GM12878 (cell line): ENCODE measurements around the gene C11orf52. TPM values are rescaled to one million over a fixed set of nuclear protein-coding genes. Genes with fewer than 3 reads are reported as not detected.

ENCODE experiments used
- ATAC-seq: fragments of 200-7000 bp; cut with Tn5 transposase; 3 replicates; pipeline ENCODE4 v1.9.1; 2020; ENCODE audit warnings: mild to moderate bottlenecking, moderate library complexity
- BruUV-seq: library from RNA; stranded (reverse); fragments of 400-500 nt; replicated peaks from 2 replicates; lab custom pipeline; 2021; lab: Mats Ljungman, UMichigan
- CTCF ChIA-PET: fragments of 300-600 bp; sonication (Branson Sonifier 250); formaldehyde crosslinking; extraction: SDS; loops from one replicate; lab custom pipeline; 2021; ENCODE audit warnings: inconsistent platforms; lab: Yijun Ruan, JAX
- POLR2A ChIA-PET: fragments of 350-600 bp; formaldehyde crosslinking; extraction: SDS; loops from one replicate; lab custom pipeline; 2021; ENCODE audit warnings: inconsistent platforms; lab: Charles Lee
- RAD21 ChIA-PET: fragments of 300-600 bp; sonication (Branson Sonifier 250); formaldehyde crosslinking; loops from one replicate; lab custom pipeline; 2023; ENCODE audit warnings: antibody characterized with exemption; ENCODE audit not compliant: unreplicated experiment; lab: Charles Lee
- SMC1A ChIA-PET: fragments of 300-600 bp; sonication (Branson Sonifier 250); formaldehyde crosslinking; loops from one replicate; lab custom pipeline; 2023; ENCODE audit not compliant: unreplicated experiment, uncharacterized antibody; lab: Charles Lee
- DNase-seq: peaks from one replicate; pipeline ENCODE4 v3.0.0-alpha.2; 2011; ENCODE audit warnings: low read depth, low spot score
- FAIRE-seq: peaks from 3 replicates; lab custom pipeline; 2011; peaks lifted over from hg19 to GRCh38; lab: Jason Lieb, UNC
- H2AFZ ChIP-seq: 2 replicates; pipeline ENCODE4 v1.6.0; 2011; ENCODE audit warnings: low read depth, low read length, control low read depth; ENCODE audit not compliant: control insufficient read depth
- H3K27ac ChIP-seq: 2 replicates; pipeline ENCODE4 v1.5.1; 2011; ENCODE audit warnings: control low read depth; ENCODE audit not compliant: control insufficient read depth, insufficient read depth
- H3K27me3 ChIP-seq, 2 experiments: replicated peaks in 1 of 2; 2 replicates each; pipeline versions ENCODE4 v1.6.0 to v1.6.1; 2011; ENCODE audit warnings: low read length in 1 of 2; ENCODE audit not compliant: control insufficient read depth in 2 of 2, insufficient read depth in 2 of 2
- H3K36me3 ChIP-seq, 2 experiments: 2 replicates each; pipeline ENCODE4 v1.5.1; 2011; ENCODE audit warnings: low read length in 1 of 2; ENCODE audit not compliant: control insufficient read depth in 2 of 2, insufficient read depth in 2 of 2
- H3K4me1 ChIP-seq: 2 replicates; pipeline ENCODE4 v1.6.1; 2011; ENCODE audit warnings: mild to moderate bottlenecking, low read length, moderate library complexity, mixed read lengths; ENCODE audit not compliant: control insufficient read depth, insufficient read depth
- H3K4me2 ChIP-seq: 2 replicates; pipeline ENCODE4 v1.6.0; 2011; ENCODE audit warnings: control low read depth; ENCODE audit not compliant: control insufficient read depth, insufficient read depth
- H3K4me3 ChIP-seq: fragments of 200-600 bp; sonication (generic); 2 replicates; pipeline ENCODE4 v1.5.1; 2016
- H3K79me2 ChIP-seq: 2 replicates; pipeline ENCODE4 v1.6.0; 2011; ENCODE audit warnings: low read length; ENCODE audit not compliant: control insufficient read depth, insufficient read depth
- H3K9ac ChIP-seq: 2 replicates; pipeline ENCODE4 v1.8.0; 2011; ENCODE audit warnings: low read length, control low read depth, mixed read lengths; ENCODE audit not compliant: control insufficient read depth, insufficient read depth
- H3K9me3 ChIP-seq: replicated peaks from 3 replicates; pipeline ENCODE4 v1.5.1; 2011; ENCODE audit warnings: mild to moderate bottlenecking, low read length; ENCODE audit not compliant: control insufficient read depth, insufficient read depth
- H4K20me1 ChIP-seq: 2 replicates; pipeline ENCODE4 v1.6.0; 2011; ENCODE audit not compliant: control insufficient read depth, insufficient read depth
- BACH1 ChIP-seq: fragments of 450-650 bp; IDR thresholded peaks from 2 replicates; pipeline ENCODE4 v1.6.1; 2017; ENCODE audit warnings: mild to moderate bottlenecking, borderline replicate concordance
- CHD2 ChIP-seq: IDR thresholded peaks from 2 replicates; pipeline ENCODE4 v1.6.1; 2011; ENCODE audit warnings: low read depth, low read length, improper control_type of control experiment, borderline replicate concordance
- IRF3 ChIP-seq: fragments of 450-650 bp; IDR thresholded peaks from 2 replicates; pipeline ENCODE4 v1.6.1; 2014; ENCODE audit warnings: mild to moderate bottlenecking
- KLF5 ChIP-seq: fragments of 450-650 bp; IDR thresholded peaks from 2 replicates; pipeline ENCODE4 v1.6.1; 2014; ENCODE audit warnings: mild to moderate bottlenecking; ENCODE audit not compliant: partially characterized antibody
- MEF2A ChIP-seq: IDR thresholded peaks from 2 replicates; pipeline ENCODE4 v1.6.1; 2011; ENCODE audit warnings: low read depth, mild to moderate bottlenecking, low read length, moderate library complexity; ENCODE audit not compliant: insufficient read depth
- MXI1 ChIP-seq: fragments of 150-350 bp; IDR thresholded peaks from 2 replicates; pipeline ENCODE4 v1.6.1; 2011; ENCODE audit warnings: low read depth, mild to moderate bottlenecking, inconsistent platforms, low read length, improper control_type of control experiment
- NRF1 ChIP-seq: conservative IDR thresholded peaks from 2 replicates; pipeline ENCODE4 v1.6.1; 2011; ENCODE audit warnings: mild to moderate bottlenecking, low read depth, low read length, improper control_type of control experiment
- PBX3 ChIP-seq: IDR thresholded peaks from 2 replicates; pipeline ENCODE4 v1.6.1; 2011; ENCODE audit warnings: mild to moderate bottlenecking, low read depth, low read length, moderate library complexity; ENCODE audit not compliant: insufficient replicate concordance
- PKNOX1 ChIP-seq: fragments of 450-650 bp; IDR thresholded peaks from 2 replicates; pipeline ENCODE4 v1.6.1; 2016; ENCODE audit warnings: mild to moderate bottlenecking
- POLR2AphosphoS2 ChIP-seq: IDR thresholded peaks from 2 replicates; pipeline ENCODE4 v1.6.1; 2011; ENCODE audit warnings: low read depth, mild to moderate bottlenecking, low read length, improper control_type of control experiment, moderate library complexity
- PRDM15 ChIP-seq: fragments of 450-650 bp; formaldehyde crosslinking; IDR thresholded peaks from 2 replicates; pipeline ENCODE4 v1.4.0; 2020; ENCODE audit warnings: mild to moderate bottlenecking, moderate library complexity
- SUZ12 ChIP-seq: fragments of 200-600 bp; sonication (generic); IDR thresholded peaks from one replicate; pipeline ENCODE4 v1.6.1; 2018; ENCODE audit warnings: antibody characterized with exemption, mild to moderate bottlenecking; ENCODE audit not compliant: unreplicated experiment
- ZNF207 ChIP-seq: fragments of 450-650 bp; IDR thresholded peaks from 2 replicates; pipeline ENCODE4 v1.6.1; 2014; ENCODE audit warnings: antibody characterized with exemption, mild to moderate bottlenecking, borderline replicate concordance
- WGBS: methylation state at CpG from one replicate; pipeline ENCODE4 v1.1.6; 2016; ENCODE audit warnings: low lambda C conversion rate; ENCODE audit not compliant: insufficient replicate concordance, insufficient coverage; ENCODE audit errors: missing lambda C conversion rate; 5-methylcytosine and 5-hydroxymethylcytosine counted together
- in situ Hi-C: fragments of 300-500 bp; cut with MboI; formaldehyde crosslinking; loops from 9 replicates; pipeline ENCODE4 v1.14.3; 2018; ENCODE audit warnings: mixed read lengths
- intact Hi-C: fragments of 100-400 bp; cut with micrococcal nuclease; formaldehyde crosslinking; loops from one replicate; pipeline ENCODE4 v1.14.2; 2022; ENCODE audit not compliant: unreplicated experiment
- polyA plus RNA-seq, 11 experiments: library from polyadenylated mRNA; depleted of rRNA in 4 of 11; unstranded in 6 of 11; stranded (reverse) in 5 of 11; fragments of >200 nt; fragmentation: Nextera tagmentation in 4 of 11; fragmentation: Illumina TruSeq in 1 of 11; extraction: Ambion mirVana in 4 of 11; extraction: Trizol in 1 of 11; gene quantifications; 1 replicate in 1 of 11; 2 replicates in 10 of 11; pipeline versions ENCODE4 v1.2.1 to v1.2.3, GENCODE V29; 2011 to 2016; ENCODE audit warnings: inconsistent platforms in 2 of 11, missing spikeins in 2 of 11, low read depth in 1 of 11
- total RNA-seq, 4 experiments: library from RNA; depleted of rRNA in 3 of 4; stranded (reverse); fragments of >200 nt in 3 of 4; fragmentation: Illumina TruSeq in 1 of 4; extraction: Trizol in 1 of 4; gene quantifications; 2 replicates each; pipeline versions ENCODE4 v1.2.1 to v1.2.3, GENCODE V29; 2013 to 2021

Gene C11orf52
- total and polyA plus RNA-seq, 10 of the 15 experiments (the other 5 are each of a cell fraction or from before 2014, with no cell fraction given) = not detected

- Histone ChIP-seq H2AFZ (peak within 1 kb of the TSS; percentile 93), H3K79me2 (peaks cover 10% of the 10 kb centered on the region), H3K4me1 (peaks cover 4% of the 10 kb centered on the region; the same call in 1 of the 2 replicates), H3K9me3 (no peaks in the 10 kb centered on the region), H3K36me3 (peaks cover 0 to 10% of the 10 kb centered on the region in 2 experiments; a peak in 1 of 4 replicates), H3K4me3 (peak within 1 kb of the TSS; percentile 79), H3K4me2 (peak within 1 kb of the TSS; percentile 91), H4K20me1 (no peaks in the 10 kb centered on the region), H3K27ac (peak within 1 kb of the TSS; percentile 72), H3K27me3 (no peaks in the 10 kb centered on the region), H3K9ac (peak within 1 kb of the TSS; percentile 64)
- BruUV-seq = TSS peak; percentile 61
- WGBS = under 1% methylated on average over 51 of the region's 51 CpGs
- RAD21 ChIA-PET = interaction anchor here (0.6 to 2.5 kb wide), 22 partner anchors 9 to 764 kb away, joined by 3 to 13 read pairs (median 3); partner anchors contain the start of gene CFAP68
- CTCF ChIA-PET = interaction anchor here (0.6 to 3.2 kb wide), 20 partner anchors 7 to 409 kb away, joined by 3 to 21 read pairs (median 4); partner anchors contain the start of genes CFAP68, FDXACB1 and SIK2
- intact Hi-C loops = loop anchor here (10.0 kb wide), 1 partner anchor 354 kb away; the partner anchor contains the start of gene PTS
- peak; percentile 56 for DNase-seq
- FAIRE-seq = no peak
- SMC1A ChIA-PET = interaction anchor here (0.8 to 3.2 kb wide), 14 partner anchors 9 to 356 kb away, joined by 3 to 14 read pairs (median 4); no protein-coding TSS in a partner anchor
- peak; percentile 96 for ATAC-seq
- in situ Hi-C loops = no loop called here
- POLR2A ChIA-PET = interaction anchor here (0.6 to 1.4 kb wide), 14 partner anchors 9 to 1553 kb away, joined by 3 to 12 read pairs (median 4); no protein-coding TSS in a partner anchor
- TF ChIP-seq MEF2A (no peak), POLR2AphosphoS2 (peak; percentile 48; the same call in 1 of the 2 replicates), KLF5 (peak; percentile 62), BACH1 (peak; percentile 83), CHD2 (no peak), NRF1 (no peak), SUZ12 (no peak), PKNOX1 (no peak), PRDM15 (CRISPR knock-in tag) (no peak), PBX3 (no peak), ZNF207 (peak; percentile 90; the same call in 1 of the 2 replicates), IRF3 (no peak), MXI1 (peak; percentile 65; the same call in 1 of the 2 replicates)
Measured at GRCh38 chr11:111870886-111871692, 47.6 kb upstream of the C11orf52 start, which contains the start of gene ALG9. Gene ALG9 (minus strand): TSS chr11:111871581. CDS start chr11:111871482, 99 bp downstream.
